Neuronal stem cell (in vitro differentiated cells): ENCODE measurements around the gene SHC3.
A peak's percentile ranks its signal among the peaks of the same experiment; 100 is the strongest.

Source experiments
- DNase-seq: peaks from one replicate; pipeline ENCODE4 v3.0.0-alpha.2; 2013; ENCODE audit warnings: low spot score
- H2AFZ ChIP-seq: one replicate; pipeline ENCODE4 v1.6.1; 2013; ENCODE audit warnings: mild to moderate bottlenecking, low read length, inconsistent platforms
- H2AK5ac ChIP-seq: 2 replicates; pipeline ENCODE4 v1.6.1; 2013; ENCODE audit warnings: low read depth, mild to moderate bottlenecking, inconsistent platforms, low read length, moderate library complexity, mixed read lengths
- H2BK120ac ChIP-seq: 2 replicates; pipeline ENCODE4 v1.6.1; 2013; ENCODE audit warnings: low read depth, mild to moderate bottlenecking, inconsistent platforms, low read length, moderate library complexity, mixed read lengths
- H2BK12ac ChIP-seq: one replicate; pipeline ENCODE4 v1.6.1; 2013; ENCODE audit warnings: low read length, inconsistent platforms
- H2BK15ac ChIP-seq: 2 replicates; pipeline ENCODE4 v1.6.1; 2013; ENCODE audit warnings: mild to moderate bottlenecking, low read length, inconsistent platforms, mixed read lengths
- H2BK5ac ChIP-seq: one replicate; pipeline ENCODE4 v1.6.1; 2013; ENCODE audit warnings: inconsistent platforms, mild to moderate bottlenecking, low read length, moderate library complexity
- H3K14ac ChIP-seq: one replicate; pipeline ENCODE4 v1.6.1; 2013; ENCODE audit warnings: low read length, inconsistent platforms
- H3K18ac ChIP-seq: 2 replicates; pipeline ENCODE4 v1.6.1; 2013; ENCODE audit warnings: low read length, inconsistent platforms
- H3K23ac ChIP-seq: 2 replicates; pipeline ENCODE4 v1.6.1; 2013; ENCODE audit warnings: low read depth, mild to moderate bottlenecking, mixed read lengths, low read length, inconsistent platforms; ENCODE audit not compliant: poor library complexity
- H3K27ac ChIP-seq: replicated peaks from 3 replicates; pipeline ENCODE4 v1.5.1; 2013; ENCODE audit warnings: low read length, inconsistent platforms
- H3K27me3 ChIP-seq, 3 experiments: 2 replicates each; pipeline ENCODE4 v1.6.1; 2013; ENCODE audit warnings: low read length in 3 of 3, mild to moderate bottlenecking in 2 of 3, inconsistent platforms in 1 of 3, low read depth in 1 of 3, mixed read lengths in 1 of 3, moderate library complexity in 1 of 3; ENCODE audit not compliant: control insufficient read depth in 3 of 3, insufficient read depth in 3 of 3
- H3K36me3 ChIP-seq, 2 donors: replicated peaks in 1 of 2; 2 replicates each; pipeline ENCODE4 v1.6.1; 2013; ENCODE audit warnings: low read length in 2 of 2; ENCODE audit not compliant: control insufficient read depth in 2 of 2, insufficient read depth in 2 of 2
- H3K4ac ChIP-seq: 2 replicates; pipeline ENCODE4 v1.6.1; 2013; ENCODE audit warnings: inconsistent platforms, mild to moderate bottlenecking, low read length, moderate library complexity
- H3K4me1 ChIP-seq, 2 donors: 1 replicate in 1 of 2; 2 replicates in 1 of 2; pipeline ENCODE4 v1.6.1; 2013; ENCODE audit warnings: low read length in 2 of 2, low read depth in 1 of 2; ENCODE audit not compliant: control insufficient read depth in 2 of 2, insufficient read depth in 1 of 2
- H3K4me2 ChIP-seq: one replicate; pipeline ENCODE4 v1.6.1; 2013; ENCODE audit warnings: mild to moderate bottlenecking, low read length, inconsistent platforms; ENCODE audit not compliant: insufficient read depth, poor library complexity, severe bottlenecking
- H3K4me3 ChIP-seq, 2 donors: 2 replicates each; pipeline ENCODE4 v1.5.1; 2013; ENCODE audit warnings: low read length in 2 of 2, mild to moderate bottlenecking in 2 of 2, inconsistent platforms in 1 of 2, moderate library complexity in 1 of 2
- H3K79me1 ChIP-seq: one replicate; pipeline ENCODE4 v1.6.1; 2013; ENCODE audit warnings: low read depth, mild to moderate bottlenecking, inconsistent platforms, low read length, moderate library complexity
- H3K9ac ChIP-seq: one replicate; pipeline ENCODE4 v1.6.1; 2013; ENCODE audit warnings: mild to moderate bottlenecking, low read depth, low read length, inconsistent platforms; ENCODE audit not compliant: poor library complexity
- H3K9me3 ChIP-seq, 2 donors: replicated peaks in 1 of 2; 2 replicates each; pipeline versions ENCODE3 to v1.6.1; 2013; ENCODE audit warnings: low read length in 2 of 2, mild to moderate bottlenecking in 2 of 2, inconsistent platforms in 1 of 2, low read depth in 1 of 2, mixed read lengths in 1 of 2, moderate library complexity in 1 of 2; ENCODE audit not compliant: control insufficient read depth in 2 of 2, insufficient read depth in 1 of 2
- H4K8ac ChIP-seq: one replicate; pipeline ENCODE4 v1.6.1; 2013; ENCODE audit warnings: low read depth, mild to moderate bottlenecking, inconsistent platforms, low read length, moderate library complexity
- H4K91ac ChIP-seq: one replicate; pipeline ENCODE4 v1.6.1; 2013; ENCODE audit warnings: low read length, low read depth, mild to moderate bottlenecking, inconsistent platforms; ENCODE audit not compliant: poor library complexity
- WGBS, 2 donors: extraction: QIAGEN DNeasy Blood & Tissue Kit; methylation state at CpG; one replicate each; pipeline ENCODE4 v1.1.7; 2013; ENCODE audit warnings: missing lambda C conversion rate in 2 of 2, mixed read lengths in 1 of 2; ENCODE audit not compliant: insufficient read length in 2 of 2, insufficient replicate concordance in 1 of 2; ENCODE audit errors: extremely low coverage in 2 of 2; 5-methylcytosine and 5-hydroxymethylcytosine counted together

SHC3 gene

DNA sequence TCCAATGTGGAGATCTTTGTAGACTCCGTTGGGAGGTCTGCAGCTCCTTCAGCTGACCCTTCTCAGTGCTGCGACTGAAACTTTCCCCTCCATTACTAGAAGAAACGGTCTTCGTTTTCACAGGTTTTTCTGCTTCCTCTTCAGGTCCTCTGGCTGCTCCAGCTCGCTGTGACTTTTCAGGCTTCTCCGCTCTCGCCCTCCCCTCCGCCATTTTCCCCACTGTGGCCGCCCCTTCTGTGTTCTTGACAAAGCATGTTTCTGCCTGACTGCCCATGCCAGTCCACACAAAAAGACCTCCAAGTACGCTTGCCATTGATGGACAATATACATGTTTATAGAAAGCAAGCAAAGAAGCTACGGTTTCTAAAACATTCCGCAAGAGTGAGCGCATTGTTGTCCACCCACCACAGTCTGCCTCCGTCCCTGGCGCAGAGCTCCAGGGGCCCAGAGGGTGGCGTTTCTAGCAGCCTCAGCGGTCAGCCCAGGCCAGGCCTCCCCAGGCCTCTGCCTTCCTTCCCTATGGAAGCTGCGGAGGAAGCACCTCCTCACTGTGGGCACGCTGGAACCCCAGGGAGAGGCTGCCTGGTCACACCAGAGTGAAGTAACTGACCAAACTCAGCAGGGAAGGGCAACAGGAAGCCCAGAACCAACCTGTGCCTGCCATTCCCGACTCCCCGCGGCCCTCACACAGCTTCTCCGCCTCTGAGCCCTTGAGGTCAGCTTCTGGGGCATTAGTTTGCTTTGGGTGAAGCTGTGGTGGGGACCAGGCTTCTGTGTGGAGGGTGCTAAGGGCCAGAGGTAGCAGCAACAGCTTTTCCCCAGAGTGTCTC is 207.3 kb downstream of the SHC3 start:
- no CpG with 5 or more reads among the region's 23 CpGs for WGBS, 2 donors
- H3K79me1 ChIP-seq = peaks cover 2% of the 10 kb centered on the region
- H3K14ac ChIP-seq = no peak overlapping the region
- no peak overlapping the region for H2AK5ac ChIP-seq
- no peak overlapping the region for H3K4me3 ChIP-seq
- peak overlapping the region; percentile 13 for H3K23ac ChIP-seq
- H4K8ac ChIP-seq = no peak overlapping the region
- H2BK5ac ChIP-seq = no peak overlapping the region
- peak overlapping the region; percentile 68 for H3K18ac ChIP-seq
- peak overlapping the region; percentile 76 for H2AFZ ChIP-seq
- no peak overlapping the region for H2BK12ac ChIP-seq
- no peak overlapping the region for H3K27ac ChIP-seq
- H3K4me1 ChIP-seq = peaks cover 8 to 18% of the 10 kb centered on the region in 2 donors
- no peak overlapping the region for H3K4me2 ChIP-seq
- no peak overlapping the region for H2BK15ac ChIP-seq
- H4K91ac ChIP-seq = no peak overlapping the region
- peaks cover 0 to 10% (median 4%) of the 10 kb centered on the region in 3 experiments for H3K27me3 ChIP-seq
- no peak overlapping the region for H2BK120ac ChIP-seq
- H3K4ac ChIP-seq = no peak overlapping the region
- H3K9ac ChIP-seq = no peak overlapping the region
- peak; percentile 52 for DNase-seq
- H3K9me3 ChIP-seq = peaks cover 0 to 19% of the 10 kb centered on the region in 2 donors
- H3K36me3 ChIP-seq = peaks cover 0 to 3% of the 10 kb centered on the region in 2 donors

DNA sequence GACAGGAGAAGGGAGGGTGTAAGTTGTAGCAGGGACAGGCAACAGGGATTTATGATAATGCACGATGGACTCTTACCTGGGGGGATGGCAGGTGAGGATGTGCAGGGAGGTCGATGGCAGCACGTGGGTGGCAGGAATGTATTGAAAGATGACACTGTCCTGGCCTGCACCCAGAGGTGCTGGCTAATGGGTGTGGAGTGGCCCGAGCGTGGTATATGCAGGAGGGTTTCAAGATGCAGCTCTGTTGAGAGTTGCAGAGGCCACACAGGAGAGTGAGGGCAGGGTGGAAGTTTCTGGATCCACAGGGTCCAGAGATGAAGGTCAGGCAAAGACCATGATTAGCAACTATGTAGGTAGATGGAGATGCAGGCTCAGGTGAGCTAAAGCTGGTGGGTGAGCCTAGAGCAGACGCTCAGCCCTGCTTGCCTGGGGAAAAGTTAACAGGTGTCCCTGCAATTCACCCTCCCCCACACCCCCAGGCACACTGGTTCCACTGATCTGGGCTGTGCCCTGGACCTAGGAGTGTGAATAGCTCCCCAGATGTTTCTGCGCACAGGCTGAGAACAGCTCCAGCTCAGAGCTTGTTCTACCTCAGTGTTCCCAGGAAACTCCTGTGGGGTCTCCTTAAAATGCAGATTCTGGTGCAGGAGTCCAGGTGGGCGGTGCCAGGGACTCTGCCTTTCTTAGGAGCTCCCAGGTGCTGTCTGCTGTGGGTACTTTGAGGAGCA is 208.8 kb downstream of the SHC3 start:
- Histone ChIP-seq H4K8ac (no peak overlapping the region), H3K4me1 (peaks cover 8 to 18% of the 10 kb centered on the region in 2 donors), H3K23ac (peak overlapping the region; percentile 25), H2BK5ac (no peak overlapping the region), H3K27ac (no peak overlapping the region), H3K4ac (no peak overlapping the region), H3K9ac (no peak overlapping the region), H2BK12ac (no peak overlapping the region), H3K27me3 (peaks cover 0 to 10% (median 4%) of the 10 kb centered on the region in 3 experiments), H3K18ac (peak overlapping the region; percentile 18), H3K36me3 (peaks cover 0 to 3% of the 10 kb centered on the region in 2 donors), H3K9me3 (peaks cover 0 to 19% of the 10 kb centered on the region in 2 donors), H2BK120ac (no peak overlapping the region), H2AK5ac (peak overlapping the region; percentile 4), H3K4me3 (no peak overlapping the region), H3K14ac (no peak overlapping the region), H3K79me1 (peaks cover 2% of the 10 kb centered on the region), H4K91ac (no peak overlapping the region), H2AFZ (no peak overlapping the region), H2BK15ac (no peak overlapping the region), H3K4me2 (no peak overlapping the region)
- DNase-seq = no peak
- WGBS, 2 donors = no CpG with 5 or more reads among the region's 8 CpGs

DNA sequence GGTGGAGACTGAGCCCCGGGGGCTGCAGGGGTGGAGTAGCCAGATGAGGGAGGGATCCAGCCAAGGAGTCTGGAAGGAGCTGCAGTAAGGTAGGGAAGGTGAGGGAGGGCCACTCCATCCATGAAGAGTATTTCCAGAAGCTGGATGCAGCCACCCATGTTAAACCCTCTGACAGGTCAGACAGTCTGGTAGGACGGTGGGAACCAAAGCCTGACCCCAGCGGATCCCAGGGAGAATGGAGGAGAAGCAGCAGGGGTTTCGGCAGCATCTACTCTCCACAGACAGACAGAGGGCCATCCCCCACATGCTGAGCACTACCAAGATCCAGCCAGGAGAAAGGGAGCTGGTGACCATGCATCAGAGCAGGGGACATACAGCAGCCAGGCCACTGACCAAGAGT is 209.8 kb downstream of the SHC3 start:
- peaks cover 0 to 9% (median 4%) of the 10 kb centered on the region in 3 experiments for H3K27me3 ChIP-seq
- no peak overlapping the region for H2BK120ac ChIP-seq
- no peak overlapping the region for H2BK12ac ChIP-seq
- no peak overlapping the region for H3K4me2 ChIP-seq
- DNase-seq = no peak
- peaks cover 0 to 14% of the 10 kb centered on the region in 2 donors for H3K9me3 ChIP-seq
- H3K23ac ChIP-seq = no peak overlapping the region
- H3K4me3 ChIP-seq = no peak overlapping the region
- no peak overlapping the region for H3K14ac ChIP-seq
- H3K27ac ChIP-seq = no peak overlapping the region
- no peak overlapping the region for H4K91ac ChIP-seq
- no peak overlapping the region for H3K9ac ChIP-seq
- H3K4ac ChIP-seq = no peak overlapping the region
- H3K4me1 ChIP-seq = peaks cover 8 to 16% of the 10 kb centered on the region in 2 donors
- H3K79me1 ChIP-seq = no peaks in the 10 kb centered on the region
- no peak overlapping the region for H4K8ac ChIP-seq
- H2AFZ ChIP-seq = no peak overlapping the region
- H3K18ac ChIP-seq = peak overlapping the region; percentile 33
- no peak overlapping the region for H2BK5ac ChIP-seq
- no CpG with 5 or more reads among the region's 4 CpGs for WGBS, 2 donors
- peaks cover 0 to 2% of the 10 kb centered on the region in 2 donors for H3K36me3 ChIP-seq
- no peak overlapping the region for H2AK5ac ChIP-seq
- H2BK15ac ChIP-seq = no peak overlapping the region
